H1 (cell line): ENCODE measurements around the gene MCRS1. TPM values are rescaled to one million over a fixed set of nuclear protein-coding genes. Genes with fewer than 3 reads are reported as not detected.
A peak's percentile ranks its signal among the peaks of the same experiment; 100 is the strongest.

Source experiments
- CTCF ChIA-PET: fragments of 300-600 bp; sonication (Branson Sonifier 250); formaldehyde crosslinking; loops from one replicate; lab custom pipeline; 2021; ENCODE audit not compliant: partially characterized antibody; lab: Charles Lee
- POLR2A ChIA-PET: fragments of 300-600 bp; sonication (Branson Sonifier 250); formaldehyde crosslinking; loops from one replicate; lab custom pipeline; 2021; ENCODE audit warnings: inconsistent platforms; ENCODE audit not compliant: partially characterized antibody; lab: Charles Lee
- DNase-seq, 2 experiments: peaks; one replicate each; pipeline versions ENCODE4 v3.0.0 to v3.0.0-alpha.2; 2010 to 2022; ENCODE audit warnings: low spot score in 2 of 2, low read depth in 1 of 2, mixed read lengths in 1 of 2
- FAIRE-seq: peaks from 2 replicates; lab custom pipeline; 2011; peaks lifted over from hg19 to GRCh38; lab: Jason Lieb, UNC
- H2AFZ ChIP-seq: 2 replicates; pipeline ENCODE4 v1.8.1; 2012; ENCODE audit warnings: low read length, inconsistent platforms
- H2AK5ac ChIP-seq: 2 replicates; pipeline ENCODE4 v1.6.1; 2013; ENCODE audit warnings: low read depth, low read length
- H2BK120ac ChIP-seq: replicated peaks from 2 replicates; pipeline ENCODE3; 2013; ENCODE audit warnings: low read depth, low read length, inconsistent platforms
- H2BK12ac ChIP-seq: 2 replicates; pipeline ENCODE4 v1.6.1; 2013; ENCODE audit warnings: low read depth, low read length
- H2BK15ac ChIP-seq: 2 replicates; pipeline ENCODE4 v1.6.1; 2013; ENCODE audit warnings: low read length
- H2BK20ac ChIP-seq: 2 replicates; pipeline ENCODE4 v1.6.1; 2013; ENCODE audit warnings: low read length
- H2BK5ac ChIP-seq: 2 replicates; pipeline ENCODE4 v1.6.1; 2013; ENCODE audit warnings: low read depth, low read length
- H3K14ac ChIP-seq: 2 replicates; pipeline ENCODE4 v1.6.1; 2013; ENCODE audit warnings: inconsistent platforms; ENCODE audit not compliant: insufficient read length
- H3K18ac ChIP-seq: 2 replicates; pipeline ENCODE4 v1.6.1; 2013; ENCODE audit warnings: low read length; ENCODE audit errors: extremely low read depth
- H3K23ac ChIP-seq: 2 replicates; pipeline ENCODE4 v1.6.1; 2013; ENCODE audit warnings: inconsistent platforms; ENCODE audit not compliant: insufficient read length
- H3K23me2 ChIP-seq: 2 replicates; pipeline ENCODE4 v1.6.1; 2013; ENCODE audit warnings: low read depth, low read length
- H3K27ac ChIP-seq: 2 replicates; pipeline ENCODE4 v1.6.1; 2011; ENCODE audit warnings: low read depth, low read length, inconsistent platforms
- H3K27me3 ChIP-seq, 4 experiments: replicated peaks in 1 of 4; 1 replicate in 1 of 4; 2 replicates in 3 of 4; pipeline versions ENCODE4 v1.6.1 to v1.8.1; 2011 to 2013; ENCODE audit warnings: low read length in 3 of 4, mild to moderate bottlenecking in 3 of 4, inconsistent platforms in 2 of 4, mixed read lengths in 2 of 4, moderate library complexity in 1 of 4; ENCODE audit not compliant: control insufficient read depth in 3 of 4, insufficient read depth in 3 of 4; ENCODE audit errors: extremely low read depth in 1 of 4
- H3K36me3 ChIP-seq, 4 experiments: 2 replicates each; pipeline versions ENCODE4 v1.6.1 to v1.8.1; 2011 to 2013; ENCODE audit warnings: mild to moderate bottlenecking in 4 of 4, low read length in 3 of 4, moderate library complexity in 2 of 4, control low read depth in 1 of 4, inconsistent platforms in 1 of 4; ENCODE audit not compliant: insufficient read depth in 4 of 4, control insufficient read depth in 2 of 4
- H3K4ac ChIP-seq: replicated peaks from 2 replicates; pipeline ENCODE3; 2013; ENCODE audit warnings: low read length, low read depth, mixed read lengths, inconsistent platforms; ENCODE audit not compliant: insufficient read length
- H3K4me1 ChIP-seq, 4 experiments: replicated peaks in 1 of 4; 1 replicate in 1 of 4; 2 replicates in 3 of 4; pipeline versions ENCODE4 v1.6.1 to v1.8.1; 2011 to 2013; ENCODE audit warnings: low read length in 3 of 4, inconsistent platforms in 2 of 4, mixed read lengths in 1 of 4; ENCODE audit not compliant: insufficient read depth in 4 of 4, control insufficient read depth in 3 of 4
- H3K4me2 ChIP-seq, 2 experiments: 2 replicates each; pipeline versions ENCODE4 v1.6.1 to v1.8.1; 2011 to 2013; ENCODE audit warnings: low read depth in 2 of 2, low read length in 2 of 2, control low read depth in 1 of 2, inconsistent platforms in 1 of 2, mild to moderate bottlenecking in 1 of 2; ENCODE audit not compliant: insufficient read depth in 1 of 2
- H3K4me3 ChIP-seq, 4 experiments: fragments of 200-600, 300-600 bp in 1 of 4; sonication (generic), shearing (Covaris generic), sonication (Bioruptor Twin) in 1 of 4; 2 replicates each; pipeline versions ENCODE4 v1.5.1 to v1.8.1; 2011 to 2016; ENCODE audit warnings: low read length in 4 of 4, low read depth in 3 of 4, control low read depth in 2 of 4, inconsistent platforms in 2 of 4, mild to moderate bottlenecking in 2 of 4, mixed read lengths in 1 of 4, moderate library complexity in 1 of 4; ENCODE audit not compliant: insufficient read depth in 2 of 4; ENCODE audit errors: extremely low read depth in 1 of 4
- H3K56ac ChIP-seq: replicated peaks from 2 replicates; pipeline ENCODE3; 2013; ENCODE audit warnings: low read depth, mild to moderate bottlenecking, mixed read lengths, low read length, inconsistent platforms; ENCODE audit not compliant: insufficient read length
- H3K79me1 ChIP-seq: 2 replicates; pipeline ENCODE4 v1.6.1; 2013; ENCODE audit warnings: low read depth, low read length, control low read depth
- H3K79me2 ChIP-seq, 2 experiments: 2 replicates each; pipeline versions ENCODE4 v1.6.1 to v1.8.1; 2012 to 2013; ENCODE audit warnings: low read length in 2 of 2, mild to moderate bottlenecking in 2 of 2, inconsistent platforms in 1 of 2; ENCODE audit not compliant: insufficient read depth in 2 of 2, control insufficient read depth in 1 of 2
- H3K9ac ChIP-seq, 4 experiments: replicated peaks in 1 of 4; 1 replicate in 1 of 4; 2 replicates in 3 of 4; pipeline versions ENCODE4 v1.6.1 to v1.8.1; 2011 to 2013; ENCODE audit warnings: low read depth in 3 of 4, low read length in 3 of 4, control low read depth in 2 of 4, mild to moderate bottlenecking in 2 of 4, moderate library complexity in 2 of 4, inconsistent platforms in 1 of 4; ENCODE audit errors: extremely low read depth in 1 of 4
- H3K9me3 ChIP-seq, 2 experiments: 2 replicates each; pipeline versions ENCODE4 v1.6.1 to v1.8.1; 2012 to 2013; ENCODE audit warnings: mild to moderate bottlenecking in 2 of 2, moderate library complexity in 2 of 2, control low read depth in 1 of 2, inconsistent platforms in 1 of 2, low read depth in 1 of 2, low read length in 1 of 2, mixed read lengths in 1 of 2; ENCODE audit not compliant: insufficient read depth in 2 of 2
- H4K20me1 ChIP-seq, 2 experiments: replicated peaks in 1 of 2; 2 replicates each; pipeline versions ENCODE3 to v1.8.1; 2011 to 2013; ENCODE audit warnings: inconsistent platforms in 2 of 2, low read length in 2 of 2, mild to moderate bottlenecking in 1 of 2; ENCODE audit not compliant: insufficient read depth in 2 of 2, control insufficient read depth in 1 of 2
- H4K5ac ChIP-seq: 2 replicates; pipeline ENCODE4 v1.6.1; 2013; ENCODE audit warnings: low read length, low read depth, mixed read lengths, inconsistent platforms; ENCODE audit not compliant: insufficient read length
- H4K8ac ChIP-seq: 2 replicates; pipeline ENCODE4 v1.8.0; 2013; ENCODE audit warnings: mild to moderate bottlenecking, moderate library complexity, low read length, inconsistent platforms; ENCODE audit not compliant: insufficient read depth; ENCODE audit errors: extremely low read depth
- H4K91ac ChIP-seq: replicated peaks from 2 replicates; pipeline ENCODE3; 2013; ENCODE audit warnings: low read length, mixed read lengths, inconsistent platforms; ENCODE audit not compliant: insufficient read length
- ASH2L ChIP-seq: fragments of 200-600, 300-600 bp; sonication (generic); IDR thresholded peaks from one replicate; pipeline ENCODE4 v1.7.1; 2017; ENCODE audit warnings: low read length
- CREB1 ChIP-seq: IDR thresholded peaks from 2 replicates; pipeline ENCODE4 v1.6.1; 2012; ENCODE audit warnings: inconsistent platforms
- GABPA ChIP-seq: IDR thresholded peaks from 2 replicates; pipeline ENCODE4 v1.6.1; 2011; ENCODE audit warnings: mild to moderate bottlenecking, low read length, moderate library complexity, borderline replicate concordance; ENCODE audit not compliant: insufficient read depth
- HDAC2 ChIP-seq, 2 experiments: fragments of 300-600 bp in 1 of 2; sonication (generic) in 1 of 2; IDR thresholded peaks; 2 replicates each; pipeline ENCODE4 v1.6.1; 2011 to 2012; ENCODE audit warnings: low read depth in 2 of 2, low read length in 2 of 2, mild to moderate bottlenecking in 2 of 2, moderate library complexity in 2 of 2, borderline replicate concordance in 1 of 2, inconsistent platforms in 1 of 2
- KDM4A ChIP-seq: IDR thresholded peaks from one replicate; pipeline ENCODE4 v1.7.1; 2012; ENCODE audit warnings: low read depth, mild to moderate bottlenecking, moderate library complexity, low read length, inconsistent platforms; ENCODE audit not compliant: severe bottlenecking
- MAX ChIP-seq: IDR thresholded peaks from 2 replicates; pipeline ENCODE4 v1.6.1; 2012; ENCODE audit warnings: inconsistent platforms
- PHF8 ChIP-seq: fragments of 200-600 bp; sonication (generic); conservative IDR thresholded peaks from 2 replicates; pipeline ENCODE4 v1.7.1; 2012; ENCODE audit warnings: low read depth, mild to moderate bottlenecking, inconsistent platforms, low read length, moderate library complexity
- RAD21 ChIP-seq, 2 experiments: IDR thresholded peaks in 1 of 2; conservative IDR thresholded peaks in 1 of 2; 2 replicates each; pipeline ENCODE4 v1.6.1; 2011; ENCODE audit warnings: low read depth in 2 of 2, low read length in 2 of 2, improper control_type of control experiment in 1 of 2, inconsistent platforms in 1 of 2, mild to moderate bottlenecking in 1 of 2, moderate library complexity in 1 of 2
- SIN3A ChIP-seq, 2 experiments: IDR thresholded peaks in 1 of 2; conservative IDR thresholded peaks in 1 of 2; 2 replicates each; pipeline ENCODE4 v1.6.1; 2011 to 2012; ENCODE audit warnings: low read length in 2 of 2, improper control_type of control experiment in 1 of 2, low read depth in 1 of 2, mild to moderate bottlenecking in 1 of 2
- SP1 ChIP-seq: IDR thresholded peaks from 2 replicates; pipeline ENCODE4 v1.6.1; 2011; ENCODE audit warnings: low read depth, low read length
- TAF1 ChIP-seq: IDR thresholded peaks from 2 replicates; pipeline ENCODE4 v1.6.1; 2011; ENCODE audit warnings: mild to moderate bottlenecking, low read depth, low read length
- WGBS, 2 experiments: shearing (Covaris generic) in 1 of 2; methylation state at CpG; one replicate each; pipeline versions ENCODE4 v1.1.6 to v1.1.7; 2013 to 2015; ENCODE audit warnings: low lambda C conversion rate in 2 of 2, mixed read lengths in 2 of 2, inconsistent platforms in 1 of 2, low coverage in 1 of 2, missing lambda C conversion rate in 1 of 2; ENCODE audit not compliant: insufficient replicate concordance in 2 of 2, insufficient coverage in 1 of 2, insufficient read length in 1 of 2; ENCODE audit errors: extremely low coverage in 1 of 2, missing lambda C conversion rate in 1 of 2; 5-methylcytosine and 5-hydroxymethylcytosine counted together
- polyA plus RNA-seq, 7 experiments: library from polyadenylated mRNA; depleted of rRNA in 3 of 7; stranded (reverse) in 5 of 7; unstranded in 2 of 7; fragments of >200 nt in 5 of 7; fragments of 200-250 nt in 2 of 7; gene quantifications; 1 replicate in 5 of 7; 2 replicates in 1 of 7; 4 replicates in 1 of 7; pipeline versions ENCODE4 v1.2.1 to v1.2.3, GENCODE V29; 2011 to 2013; ENCODE audit warnings: missing spikeins in 2 of 7, mixed read lengths in 2 of 7
- total RNA-seq: library from RNA; stranded (reverse); fragmentation: NEBNext Ultra II Directional; extraction: Animal tissue kit (Norgen Biotek cat#: 25700); gene quantifications from 2 replicates; pipeline ENCODE4 v1.2.1, GENCODE V29; 2021
- TF ChIP-seq, protein P1 (sequence below): IDR thresholded peaks from 2 replicates; pipeline ENCODE4 v1.6.1; 2012; ENCODE audit warnings: inconsistent platforms

The MCRS1 gene
- total and polyA plus RNA-seq, 2 of the 8 experiments (the other 6 are each of a cell fraction or from before 2014, with no cell fraction given), result 90.3 to 139 TPM

- Histone ChIP-seq H2BK120ac (no peak overlapping the region), H3K4me3 (no peak overlapping the region), H2AFZ (no peak overlapping the region), H3K9ac (no peak overlapping the region), H3K4ac (no peak overlapping the region), H2BK5ac (no peak overlapping the region), H2BK15ac (no peak overlapping the region), H3K9me3 (no peaks in the 10 kb centered on the region), H3K4me1 (no peaks in the 10 kb centered on the region), H3K79me1 (no peaks in the 10 kb centered on the region), H2BK20ac (no peak overlapping the region), H3K27me3 (peaks cover 0 to 4% (median 0%) of the 10 kb centered on the region in 4 experiments; a peak in 3 of 7 replicates), H4K8ac (no peak overlapping the region), H4K5ac (no peak overlapping the region), H3K79me2 (no peaks in the 10 kb centered on the region), H3K4me2 (no peak overlapping the region), H3K27ac (no peak overlapping the region), H3K56ac (no peak overlapping the region), H3K23ac (no peak overlapping the region), H3K36me3 (no peaks in the 10 kb centered on the region), H4K91ac (no peak overlapping the region), H2BK12ac (no peak overlapping the region), H4K20me1 (no peaks in the 10 kb centered on the region), H3K18ac (no peak overlapping the region), H2AK5ac (no peak overlapping the region), H3K23me2 (no peaks in the 10 kb centered on the region), H3K14ac (no peak overlapping the region)
- no peak for TF ChIP-seq RAD21 (IDR thresholded peaks at IDR 0.05 in 1 of 2, conservative IDR thresholded peaks at IDR 0.05 in 1 of 2; ENCODE audit: low read depth in 2 of 2, low read length in 2 of 2)
- no peak for TF ChIP-seq TAF1
- no peak for TF ChIP-seq HDAC2 (IDR thresholded peaks at IDR 0.05; ENCODE audit: borderline replicate concordance in 1 of 2, low read depth in 2 of 2, low read length in 2 of 2)
- no peak for TF ChIP-seq SIN3A (conservative IDR thresholded peaks at IDR 0.05 in 1 of 2, IDR thresholded peaks at IDR 0.05 in 1 of 2; ENCODE audit: low read depth in 1 of 2, low read length in 2 of 2)
- TF ChIP-seq SP1, result no peak
- TF ChIP-seq PHF8, result no peak
- TF ChIP-seq, protein P1, sequence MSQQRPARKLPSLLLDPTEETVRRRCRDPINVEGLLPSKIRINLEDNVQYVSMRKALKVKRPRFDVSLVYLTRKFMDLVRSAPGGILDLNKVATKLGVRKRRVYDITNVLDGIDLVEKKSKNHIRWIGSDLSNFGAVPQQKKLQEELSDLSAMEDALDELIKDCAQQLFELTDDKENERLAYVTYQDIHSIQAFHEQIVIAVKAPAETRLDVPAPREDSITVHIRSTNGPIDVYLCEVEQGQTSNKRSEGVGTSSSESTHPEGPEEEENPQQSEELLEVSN, result no peak
- TF ChIP-seq CREB1, result no peak
- no peak for TF ChIP-seq KDM4A
- TF ChIP-seq GABPA, result no peak
- no peak for TF ChIP-seq MAX
- no peak for TF ChIP-seq ASH2L
- ChIA-PET CTCF (interaction anchor here (0.6 to 3.2 kb wide), 12 partner anchors 10 to 442 kb away, joined by 3 to 15 read pairs (median 4); partner anchors contain the start of gene TMBIM6), POLR2A (interaction anchor here (0.6 to 2.1 kb wide), 3 partner anchors 38 to 273 kb away, joined by 3 to 5 read pairs (median 5); partner anchors contain the start of gene TMBIM6)
- FAIRE-seq (no peak), DNase-seq (peak in 1 of 2 experiments; percentile 29)
- 80% methylated on average over 5 of the region's 5 CpGs; no CpG with 5 or more reads in 1 of the 2 experiments for WGBS, 2 experiments
Measured at GRCh38 chr12:49604856-49605255, 36.9 kb upstream of the MCRS1 start.
